Stimulated activated CD4-positive, alpha-beta T cell treated with anti-CD3 and anti-CD28 coated beads, TNF-alpha, amount 100 ng/mL, for 4 hours (primary cell): ENCODE measurements around the gene AFM.
"Not testable (repeated sequence)": the region's sequence is repeated elsewhere in the genome, so short reads cannot be mapped to it uniquely, and the experiment has no call there.

Source experiments
- DNase-seq, 3 experiments: peaks; one replicate each; pipeline ENCODE4 v3.0.0-alpha.2; 2020; ENCODE audit warnings: low read depth in 3 of 3

The AFM gene

DNA sequence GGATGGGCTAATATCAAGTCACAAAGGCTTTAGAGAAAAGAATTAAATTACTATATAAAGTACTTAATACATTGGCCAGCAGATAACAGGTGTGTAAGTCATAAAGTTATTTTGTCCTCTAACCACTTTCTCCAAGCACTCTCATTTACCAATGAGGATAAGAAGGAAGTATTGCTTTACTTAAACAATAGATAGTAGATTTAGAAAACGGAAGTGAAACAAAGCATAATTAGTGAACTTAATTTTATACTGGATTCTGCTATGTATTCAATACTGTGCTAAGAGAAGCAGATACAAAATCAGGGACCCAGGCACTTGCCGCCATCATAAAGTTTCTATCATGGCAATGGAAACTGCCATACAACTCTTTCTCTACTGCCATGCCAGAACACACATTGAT, 24.0 kb downstream of the AFM start:
- DNase-seq, result no peak

DNA sequence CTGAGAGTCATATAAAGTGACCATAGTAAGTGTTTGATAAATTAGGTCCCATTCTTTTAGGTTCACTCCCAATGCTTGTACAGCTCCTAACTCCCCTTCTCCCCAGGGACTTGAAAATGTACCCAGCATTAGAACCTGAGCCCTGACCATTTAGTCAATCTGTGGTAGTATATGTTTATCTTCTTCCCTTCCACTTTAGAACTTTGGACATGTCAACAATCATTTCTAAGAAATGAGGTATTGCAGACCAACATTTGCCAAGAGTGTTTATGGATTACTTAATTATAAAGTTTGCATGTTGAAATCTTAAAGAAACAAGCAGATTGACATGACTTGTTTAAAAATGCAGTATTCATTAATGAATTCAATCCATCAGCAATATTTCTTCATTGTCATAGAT, 26.0 kb downstream of the AFM start:
- DNase-seq, result no peak

DNA sequence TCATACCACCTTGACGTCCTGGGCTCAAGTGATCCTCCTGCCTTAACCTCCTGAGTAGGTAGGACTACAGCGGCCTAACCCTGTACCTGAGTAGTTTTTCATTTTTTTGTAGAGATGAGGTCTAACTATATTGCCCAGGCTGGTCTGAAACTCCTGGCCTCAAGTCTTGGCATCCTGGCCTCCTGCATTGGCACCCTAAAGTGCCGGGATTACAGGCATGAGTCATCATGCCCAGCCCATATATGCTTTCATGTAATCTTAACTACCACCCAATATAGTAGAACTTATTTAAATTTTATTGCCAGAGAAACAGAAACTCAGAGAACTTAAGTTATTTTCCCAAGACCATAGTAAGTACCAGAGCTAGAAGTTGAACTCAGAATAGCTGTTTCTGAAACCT, 27.1 kb downstream of the AFM start:
- DNase-seq, result no peak

DNA sequence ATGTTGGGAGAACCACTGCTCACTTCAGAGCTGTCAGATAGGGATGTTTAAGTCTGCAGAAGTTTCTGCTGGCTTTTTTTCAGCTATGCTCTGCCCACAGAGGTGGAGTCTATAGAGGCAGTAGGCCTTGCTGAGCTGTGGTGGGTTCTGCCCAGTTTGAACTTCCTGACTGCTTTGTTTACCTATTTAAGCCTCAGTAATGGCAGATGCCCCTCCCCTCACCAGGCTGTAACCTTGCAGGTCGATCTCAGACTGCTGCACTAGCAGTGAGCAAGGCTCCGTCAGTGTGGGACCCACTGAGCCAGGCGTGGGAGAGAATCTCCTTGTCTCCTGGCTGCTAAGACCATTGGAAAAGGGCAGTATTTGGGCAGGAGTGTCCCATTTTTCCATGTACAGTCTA, 36.8 kb downstream of the AFM start:
- no peak for DNase-seq

DNA sequence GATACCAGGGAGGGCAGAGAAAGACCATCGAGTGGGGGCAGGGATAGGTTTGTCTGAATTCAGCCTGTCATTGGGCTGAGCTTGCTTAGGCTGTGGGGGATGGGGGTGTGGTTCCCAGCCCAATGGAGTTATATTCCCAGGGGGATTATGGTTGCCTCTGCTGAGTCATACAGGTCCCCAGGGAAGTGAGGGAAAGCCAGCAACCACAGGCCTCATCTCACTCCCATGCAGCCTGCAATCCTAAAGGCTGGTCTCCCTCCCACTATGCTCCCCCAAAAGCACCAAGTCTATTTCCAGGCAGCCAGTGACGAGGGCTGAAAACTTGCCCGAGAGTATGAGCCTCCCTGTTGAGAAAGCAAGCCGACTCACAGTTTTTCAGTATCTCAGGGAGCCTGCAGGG, 39.3 kb downstream of the AFM start:
- DNase-seq, result no peak

DNA sequence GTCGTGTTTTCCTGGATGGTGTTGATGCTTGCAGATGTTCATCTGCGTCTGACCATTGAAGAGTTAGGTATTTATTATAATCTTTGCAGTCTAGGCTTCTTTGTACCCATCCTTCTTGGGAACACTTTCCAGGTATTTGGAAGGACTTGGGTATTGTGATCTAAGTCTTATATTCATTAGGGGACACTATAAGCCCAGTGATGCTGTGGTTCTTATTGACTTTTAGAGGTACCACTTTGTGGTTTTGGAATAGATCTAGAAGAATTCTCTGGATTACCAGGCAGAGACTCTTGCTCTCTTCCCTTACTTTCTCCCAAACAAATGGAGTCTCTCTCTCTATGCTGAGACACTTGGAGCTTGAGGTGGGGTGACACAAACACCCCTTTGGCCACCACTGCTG, 41.6 kb downstream of the AFM start:
- no peak for DNase-seq

DNA sequence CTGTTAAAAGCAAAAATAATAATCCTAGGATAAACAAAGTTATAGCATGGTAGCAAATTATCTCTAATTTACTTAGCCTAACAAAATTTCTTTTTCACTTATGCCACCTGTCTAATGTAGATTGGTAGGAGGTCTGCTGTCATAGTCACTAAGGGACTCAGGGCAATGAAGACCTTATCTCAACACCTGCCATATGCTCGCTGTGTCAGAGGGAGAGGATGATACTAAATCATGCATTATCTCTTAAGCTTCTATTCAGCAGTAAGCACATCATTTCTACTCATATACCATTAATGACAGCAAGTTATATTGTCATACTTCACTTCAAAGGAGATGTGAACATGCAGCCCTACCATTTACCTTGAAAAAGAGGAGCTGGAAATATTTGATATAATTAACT, 44.1 kb downstream of the AFM start:
- DNase-seq, result no peak

DNA sequence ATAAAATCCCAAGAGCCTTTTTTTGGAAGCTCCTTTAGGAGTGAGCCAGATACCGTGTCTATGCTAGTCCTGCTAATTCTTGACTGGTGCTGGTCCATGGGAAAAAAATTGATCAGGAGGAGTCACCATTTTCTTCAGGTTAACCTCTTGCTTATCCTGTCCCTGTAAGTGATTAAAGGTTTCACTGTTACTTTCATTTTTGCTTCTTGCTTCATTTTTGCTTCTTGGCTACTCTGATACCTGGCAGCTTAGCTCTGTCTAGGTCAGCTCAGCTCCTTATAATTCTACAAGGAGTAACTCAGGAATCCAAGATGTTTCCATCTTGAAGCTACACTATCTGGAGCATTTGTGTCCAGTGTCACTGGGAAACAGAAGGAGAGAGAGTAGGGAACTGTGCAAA, 45.7 kb downstream of the AFM start:
- DNase-seq, result no peak

DNA sequence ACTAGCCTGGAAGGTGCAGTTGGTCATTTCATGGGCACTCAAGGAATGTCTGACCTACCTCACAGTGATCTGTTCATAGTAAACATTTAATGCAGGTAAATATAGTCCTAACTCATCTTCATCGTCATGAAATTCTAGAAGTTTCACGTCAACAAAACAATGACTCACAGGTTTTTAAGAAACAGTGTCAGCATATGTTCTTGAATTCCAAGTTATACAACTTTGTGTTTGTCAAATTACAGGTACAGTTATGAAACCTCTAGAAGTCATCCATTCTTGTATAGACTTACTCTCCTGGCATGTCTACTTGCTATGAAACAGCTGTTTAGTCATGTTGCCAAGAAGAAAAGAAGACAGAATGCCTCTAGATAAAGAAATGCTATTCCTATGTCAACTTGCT, 46.6 kb downstream of the AFM start:
- DNase-seq, result no peak

DNA sequence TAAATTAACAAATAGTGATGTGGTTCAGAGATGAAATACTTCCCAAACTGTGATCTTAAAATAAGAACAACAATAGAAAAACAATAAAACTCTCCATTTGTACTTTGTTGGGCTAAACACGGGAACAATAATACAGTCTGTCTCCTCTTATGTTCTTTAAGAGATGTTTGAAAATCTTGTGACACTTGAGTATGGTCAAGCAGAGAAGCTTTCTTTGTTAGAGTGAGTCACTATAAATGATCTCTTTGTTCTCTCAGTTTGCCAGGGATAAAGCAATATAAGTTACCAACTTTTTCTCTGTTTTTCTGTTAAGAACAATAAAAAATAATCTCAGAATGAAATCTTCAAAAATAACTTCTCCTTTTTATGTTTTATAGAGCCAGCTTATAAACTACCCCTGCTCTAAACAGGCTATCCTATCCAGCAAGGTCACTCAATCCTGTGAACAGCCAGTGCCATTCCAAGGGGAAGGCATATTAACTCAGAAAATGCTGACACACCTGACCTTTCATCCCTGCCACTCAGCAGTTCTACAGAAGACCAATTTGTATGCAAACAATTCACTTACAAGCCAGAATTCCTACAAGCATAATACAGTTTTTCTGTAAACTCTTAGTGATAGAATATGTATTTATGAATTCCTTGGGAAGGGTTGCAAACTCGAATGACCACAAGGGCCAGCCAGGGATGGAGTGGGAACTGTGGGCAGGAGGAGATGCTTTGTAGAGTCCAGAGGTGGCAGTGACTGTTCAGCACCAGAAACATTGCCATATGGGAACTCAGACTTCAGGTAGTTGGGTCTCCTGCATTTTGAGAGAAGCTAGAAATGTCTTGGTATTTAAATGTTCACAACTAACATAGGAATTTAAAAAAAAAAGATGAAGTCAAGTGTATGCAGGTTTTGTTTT, 52.2 kb downstream of the AFM start:
- no peak for DNase-seq

DNA sequence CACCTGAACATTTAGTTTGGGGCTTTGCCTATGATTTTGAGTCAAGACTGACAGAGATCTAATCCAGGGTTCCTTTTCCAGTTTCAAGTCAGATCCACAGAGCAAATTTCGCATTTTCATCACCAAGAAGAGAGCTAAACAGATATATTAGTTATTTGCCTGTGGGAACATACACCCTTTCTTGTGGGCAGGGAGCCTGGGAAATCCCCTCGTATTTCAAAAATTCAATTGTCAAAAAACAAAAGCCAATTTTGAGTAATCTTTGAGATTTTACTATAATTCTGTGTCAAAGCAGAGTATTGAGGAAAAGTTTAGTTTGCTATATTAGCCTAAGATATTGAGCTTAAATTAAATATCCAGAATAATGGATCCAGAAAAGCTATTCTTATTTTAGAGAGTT, 56.6 kb downstream of the AFM start:
- no peak for DNase-seq

DNA sequence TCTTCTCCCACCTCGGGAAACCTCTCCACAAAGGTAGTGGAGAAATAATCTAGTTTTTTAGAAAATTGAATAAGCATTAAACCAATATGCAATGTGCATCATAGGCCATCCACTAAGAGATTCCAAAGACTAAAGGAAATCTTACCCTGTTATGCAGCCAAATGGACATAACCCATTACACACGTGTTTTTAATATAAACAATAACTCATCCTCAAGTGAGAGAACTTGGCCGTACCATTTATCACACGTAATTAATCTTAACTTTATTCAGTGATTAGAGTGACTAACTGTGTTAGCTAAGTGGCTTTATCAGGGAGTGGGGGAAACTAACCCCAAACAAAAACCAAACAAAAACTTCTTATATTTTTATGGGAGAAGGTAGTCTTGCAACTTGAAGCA, 57.8 kb downstream of the AFM start:
- no peak for DNase-seq

DNA sequence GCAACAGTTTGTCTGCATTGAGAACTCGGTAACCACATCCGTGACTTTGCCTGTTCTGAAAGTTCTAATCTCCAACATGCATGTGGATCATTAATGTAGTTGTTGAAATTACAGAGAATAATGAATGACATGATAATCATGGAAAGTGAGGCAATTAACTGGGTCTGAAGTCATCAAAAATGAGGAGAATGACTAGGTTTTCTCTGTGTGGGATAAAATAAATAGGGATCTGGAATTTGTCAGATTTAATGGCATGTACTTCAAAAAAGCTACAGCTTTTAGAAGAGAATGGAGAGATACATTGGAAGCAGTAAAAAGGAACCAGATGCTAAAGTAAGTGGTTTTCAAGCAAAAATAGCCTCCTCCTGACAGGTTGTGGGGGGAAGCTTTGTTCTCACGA, 59.3 kb downstream of the AFM start:
- no peak for DNase-seq

DNA sequence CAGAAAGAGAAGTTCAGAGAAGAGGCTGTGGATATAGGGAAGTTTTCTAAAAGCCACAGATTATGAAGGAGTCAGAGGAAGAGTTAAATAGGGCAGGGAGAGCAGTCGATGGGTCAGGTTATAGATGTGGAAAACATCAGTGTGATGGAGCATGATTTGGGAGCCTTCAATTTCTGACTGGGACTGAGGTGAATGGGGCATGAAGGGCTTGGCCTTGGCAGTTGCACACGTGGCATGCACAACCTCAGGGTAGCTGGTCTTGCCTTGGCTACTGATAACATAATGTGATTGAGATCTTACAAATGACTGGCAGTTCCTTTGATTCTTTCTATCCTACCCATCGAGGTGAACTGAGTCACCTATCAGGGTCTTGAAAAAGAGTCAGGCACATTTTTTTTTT, 59.7 kb downstream of the AFM start:
- DNase-seq, result no peak

DNA sequence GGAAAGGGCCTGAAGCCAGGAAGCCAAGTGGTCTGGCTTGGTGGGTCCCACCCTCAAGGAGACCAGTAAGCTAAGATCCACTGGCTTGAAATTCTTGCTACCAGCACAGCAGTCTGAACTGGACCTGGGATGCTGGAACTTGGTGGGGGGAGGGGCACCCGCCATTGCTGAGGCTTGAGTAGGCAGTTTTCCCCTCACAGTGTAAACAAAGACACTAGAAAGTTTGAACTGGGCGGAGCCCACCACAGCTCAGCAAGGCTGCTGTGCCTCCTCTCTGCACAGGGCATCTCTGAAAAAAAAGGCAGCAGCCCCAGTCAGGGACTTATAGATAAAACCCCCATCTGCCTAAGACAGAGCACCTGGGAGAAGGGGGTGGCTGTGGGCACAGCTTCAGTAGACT, 63.1 kb downstream of the AFM start:
- DNase-seq, result no peak

DNA sequence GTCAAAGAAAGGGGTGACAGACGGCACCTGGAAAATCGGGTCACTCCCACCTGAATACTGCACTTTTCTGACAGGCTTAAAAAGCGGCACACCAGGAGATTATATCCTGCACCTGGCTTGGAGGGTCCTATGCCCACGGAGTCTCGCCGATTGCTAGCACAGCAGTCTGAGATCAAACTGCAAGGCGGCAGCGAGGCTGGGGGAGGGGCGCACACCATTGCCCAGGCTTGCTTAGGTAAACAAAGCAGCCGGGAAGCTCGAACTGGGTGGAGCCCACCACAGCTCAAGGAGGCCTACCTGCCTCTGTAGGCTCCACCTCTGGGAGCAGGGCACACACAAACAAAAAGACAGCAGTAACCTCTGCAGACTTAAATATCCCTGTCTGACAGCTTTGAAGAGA, 69.3 kb downstream of the AFM start:
- DNase-seq, result not testable (repeated sequence)
